T-helper 2 cell (primary cell): ENCODE measurements around the gene RSPRY1.
"Not testable (repeated sequence)": the region's sequence is repeated elsewhere in the genome, so short reads cannot be mapped to it uniquely, and the experiment has no call there.

Experiments used
- DNase-seq, 5 experiments: peaks; one replicate each; pipeline versions ENCODE4 v3.0.0 to v3.0.0-alpha.2; 2012 to 2022

The RSPRY1 gene

GRCh38 chr16:57256601-57257395 lies 70.7 kb downstream of the RSPRY1 start:
- no peak for DNase-seq

GRCh38 chr16:57257455-57258070 lies 71.4 kb downstream of the RSPRY1 start:
- DNase-seq = no peak

GRCh38 chr16:57258226-57258909 lies 72.2 kb downstream of the RSPRY1 start:
- DNase-seq = no peak

- DNase-seq = no peak
Measured at GRCh38 chr16:57258910-57259475, 72.9 kb downstream of the RSPRY1 start.

- no peak for DNase-seq
Measured at GRCh38 chr16:57260294-57260929, 74.3 kb downstream of the RSPRY1 start.

- DNase-seq = no peak
Measured at GRCh38 chr16:57261806-57262205, 75.7 kb downstream of the RSPRY1 start.

GRCh38 chr16:57262841-57263540 lies 76.9 kb downstream of the RSPRY1 start:
- no peak for DNase-seq

GRCh38 chr16:57263541-57264351 lies 77.6 kb downstream of the RSPRY1 start:
- DNase-seq = no peak

GRCh38 chr16:57264381-57264780 lies 78.3 kb downstream of the RSPRY1 start:
- DNase-seq = no peak

GRCh38 chr16:57264950-57265371 lies 78.8 kb downstream of the RSPRY1 start:
- DNase-seq = no peak

GRCh38 chr16:57265850-57266530 lies 79.9 kb downstream of the RSPRY1 start:
- DNase-seq = no peak

- peak in 2 of 5 experiments; percentile 23 to 86 for DNase-seq
Measured at GRCh38 chr16:57266531-57267260, 80.6 kb downstream of the RSPRY1 start.

GRCh38 chr16:57267343-57267742 lies 81.2 kb downstream of the RSPRY1 start:
- not testable (repeated sequence) for DNase-seq

- DNase-seq = peak in 1 of 5 experiments; percentile 41
Measured at GRCh38 chr16:57268804-57269800, 83.0 kb downstream of the RSPRY1 start.

- no peak for DNase-seq
Measured at GRCh38 chr16:57270221-57271062, 84.3 kb downstream of the RSPRY1 start.

- DNase-seq = no peak
Measured at GRCh38 chr16:57271063-57271345, 84.9 kb downstream of the RSPRY1 start.

GRCh38 chr16:57271867-57272495 lies 85.9 kb downstream of the RSPRY1 start:
- no peak for DNase-seq
